Retinal pigment epithelial cell (primary cell): ENCODE data around the gene MFSD6.

Experiments used
- DNase-seq: peaks from one replicate; pipeline ENCODE4 v3.0.0-alpha.2; 2010; ENCODE audit warnings: low read depth
- H3K4me3 ChIP-seq: 2 replicates; pipeline ENCODE4 v1.5.1; 2011; ENCODE audit warnings: mild to moderate bottlenecking, low read length, control low read depth, moderate library complexity
- CTCF ChIP-seq: conservative IDR thresholded peaks from 2 replicates; pipeline ENCODE4 v1.5.1; 2011; ENCODE audit warnings: low read depth, low read length, control low read depth, inconsistent platforms

The MFSD6 gene

GRCh38 chr2:190550137-190550536, 142.0 kb downstream of the MFSD6 start:
- TF ChIP-seq CTCF, result no peak
- no peak overlapping the region for H3K4me3 ChIP-seq
- no peak for DNase-seq
